ENCODE data around the gene NAV2. TPM values are rescaled to one million over a fixed set of nuclear protein-coding genes. Genes with fewer than 3 reads are reported as not detected.
"Not testable (repeated sequence)": the region's sequence is repeated elsewhere in the genome, so short reads cannot be mapped to it uniquely, and the experiment has no call there.

Gene NAV2
- total RNA-seq, 1 donor from 2014 or later, result 33.2 TPM

GRCh38 chr11:20113149-20113438 lies 400.5 kb downstream of the NAV2 start:
- intact Hi-C loops (cut with DNase I), result no loop called here
- ATAC-seq, result no peak
- DNase-seq (ENCODE audit: low spot score), result no peak

GRCh38 chr11:20114588-20114987 lies 402.0 kb downstream of the NAV2 start:
- no peak for ATAC-seq
- intact Hi-C loops (cut with DNase I), result no loop called here
- no peak for DNase-seq (ENCODE audit: low spot score)

GRCh38 chr11:20116825-20117224 lies 404.2 kb downstream of the NAV2 start:
- intact Hi-C loops (cut with DNase I), result no loop called here
- DNase-seq (ENCODE audit: low spot score) (no peak), ATAC-seq (no peak)

- DNase-seq (ENCODE audit: low spot score) (no peak), ATAC-seq (no peak)
- intact Hi-C loops (cut with DNase I), result no loop called here
Observed at GRCh38 chr11:20117291-20117690, 404.7 kb downstream of the NAV2 start.

GRCh38 chr11:20118209-20118608 lies 405.6 kb downstream of the NAV2 start:
- no peak for ATAC-seq
- intact Hi-C loops (cut with DNase I), result no loop called here
- DNase-seq (ENCODE audit: low spot score), result no peak

GRCh38 chr11:20119315-20119714 lies 406.7 kb downstream of the NAV2 start:
- intact Hi-C loops (cut with DNase I), result no loop called here
- no peak for ATAC-seq

GRCh38 chr11:20120134-20120925 lies 407.7 kb downstream of the NAV2 start:
- intact Hi-C loops (cut with DNase I), result loop anchor here (10.0 kb wide), 1 partner anchor 234 kb away; no protein-coding TSS in a partner anchor
- no peak for DNase-seq (ENCODE audit: low spot score)
- ATAC-seq, result no peak

More at GRCh38 chr11:20119315-20119714, 406.7 kb downstream of the NAV2 start:
- DNase-seq (ENCODE audit: low spot score), result no peak

GRCh38 chr11:20122131-20122530 lies 409.5 kb downstream of the NAV2 start:
- intact Hi-C loops (cut with DNase I), result loop anchor here (10.0 kb wide), 1 partner anchor 233 kb away; no protein-coding TSS in a partner anchor
- DNase-seq (ENCODE audit: low spot score) (no peak), ATAC-seq (no peak)

- DNase-seq (ENCODE audit: low spot score), result no peak
- ATAC-seq, result no peak
- intact Hi-C loops (cut with DNase I), result loop anchor here (10.0 kb wide), 1 partner anchor 229 kb away; no protein-coding TSS in a partner anchor
Observed at GRCh38 chr11:20125927-20126326, 413.3 kb downstream of the NAV2 start.

GRCh38 chr11:20126724-20127123 lies 414.1 kb downstream of the NAV2 start:
- intact Hi-C loops (cut with DNase I), result loop anchor here (10.0 kb wide), 1 partner anchor 228 kb away; no protein-coding TSS in a partner anchor
- DNase-seq (ENCODE audit: low spot score) (no peak), ATAC-seq (no peak)

GRCh38 chr11:20127671-20128527 lies 415.3 kb downstream of the NAV2 start:
- DNase-seq (ENCODE audit: low spot score), result peak; percentile 88
- peak; percentile 80 for ATAC-seq
- intact Hi-C loops (cut with DNase I), result loop anchor here (10.0 kb wide), 1 partner anchor 227 kb away; no protein-coding TSS in a partner anchor

GRCh38 chr11:20128528-20128825 lies 415.8 kb downstream of the NAV2 start:
- ATAC-seq; DNase-seq (ENCODE audit: low spot score): not testable (repeated sequence)
- intact Hi-C loops (cut with DNase I), result loop anchor here (10.0 kb wide), 1 partner anchor 226 kb away; no protein-coding TSS in a partner anchor

GRCh38 chr11:20129665-20130064 lies 417.0 kb downstream of the NAV2 start:
- no peak for DNase-seq (ENCODE audit: low spot score)
- no peak for ATAC-seq
- intact Hi-C loops (cut with DNase I), result loop anchor here (10.0 kb wide), 1 partner anchor 225 kb away; no protein-coding TSS in a partner anchor

GRCh38 chr11:20131788-20132666 lies 419.4 kb downstream of the NAV2 start:
- ATAC-seq, result peak; percentile 77
- intact Hi-C loops (cut with DNase I), result loop anchor here (2.0 kb wide), 1 partner anchor 181 kb away; no protein-coding TSS in a partner anchor
- peak; percentile 80 for DNase-seq (ENCODE audit: low spot score)

GRCh38 chr11:20132667-20133039 lies 420.0 kb downstream of the NAV2 start:
- ATAC-seq (no peak), DNase-seq (ENCODE audit: low spot score) (no peak)
- intact Hi-C loops (cut with DNase I), result loop anchor here (2.0 kb wide), 1 partner anchor 182 kb away; no protein-coding TSS in a partner anchor

GRCh38 chr11:20134991-20135736 lies 422.5 kb downstream of the NAV2 start:
- DNase-seq (ENCODE audit: low spot score) (no peak), ATAC-seq (no peak)
- intact Hi-C loops (cut with DNase I), result no loop called here

GRCh38 chr11:20137637-20138036 lies 425.0 kb downstream of the NAV2 start:
- intact Hi-C loops (cut with DNase I), result no loop called here
- DNase-seq (ENCODE audit: low spot score) (no peak), ATAC-seq (no peak)

- intact Hi-C loops (cut with DNase I), result no loop called here
- ATAC-seq (no peak), DNase-seq (ENCODE audit: low spot score) (no peak)
Observed at GRCh38 chr11:20138707-20139106, 426.1 kb downstream of the NAV2 start.
